GM21717 (cell line): ENCODE results near the gene GLI1.
A peak's percentile ranks its signal among the peaks of the same experiment; 100 is the strongest.
"Not testable (repeated sequence)": the region's sequence is repeated elsewhere in the genome, so short reads cannot be mapped to it uniquely, and the experiment has no call there.

ENCODE experiments used
- ATAC-seq: cut with Tn5 transposase; IDR thresholded peaks from one replicate; pipeline ENCODE4 v1.9.1; 2021; ENCODE audit warnings: mild to moderate bottlenecking, moderate library complexity; ENCODE audit not compliant: unreplicated experiment

The GLI1 gene

GRCh38 chr12:57441393-57441792, 18.2 kb upstream of the GLI1 start:
- not testable (repeated sequence) for ATAC-seq

- no peak for ATAC-seq
Measured at GRCh38 chr12:57441846-57442427, 17.6 kb upstream of the GLI1 start.

GRCh38 chr12:57444337-57444736, 15.2 kb upstream of the GLI1 start:
- ATAC-seq, result not testable (repeated sequence)

- ATAC-seq, result no peak
Measured at GRCh38 chr12:57444744-57445143, 14.8 kb upstream of the GLI1 start.

- no peak for ATAC-seq
Measured at GRCh38 chr12:57446292-57446960, 13.2 kb upstream of the GLI1 start.

- ATAC-seq, result no peak
Measured at GRCh38 chr12:57448669-57449068, 10.9 kb upstream of the GLI1 start.

- no peak for ATAC-seq
Measured at GRCh38 chr12:57449375-57449774, 10.2 kb upstream of the GLI1 start.

- ATAC-seq, result no peak
Measured at GRCh38 chr12:57450057-57450456, 9.5 kb upstream of the GLI1 start.

GRCh38 chr12:57451233-57451778, 8.3 kb upstream of the GLI1 start:
- no peak for ATAC-seq

- no peak for ATAC-seq
Measured at GRCh38 chr12:57452181-57452936, 7.2 kb upstream of the GLI1 start.

GRCh38 chr12:57452937-57453509, 6.6 kb upstream of the GLI1 start:
- ATAC-seq, result no peak

GRCh38 chr12:57454213-57454565, 5.4 kb upstream of the GLI1 start:
- no peak for ATAC-seq

- no peak for ATAC-seq
Measured at GRCh38 chr12:57454566-57455373, 4.8 kb upstream of the GLI1 start, which contains the start of gene INHBE. TSS of gene INHBE (plus strand) at chr12:57455307. CDS start at chr12:57455537, 230 bp downstream.

GRCh38 chr12:57455374-57456144, 4.0 kb upstream of the GLI1 start:
- ATAC-seq, result no peak

- ATAC-seq, result no peak
Measured at GRCh38 chr12:57456145-57456700, 3.4 kb upstream of the GLI1 start.

- no peak for ATAC-seq
Measured at GRCh38 chr12:57456737-57457490, 2.7 kb upstream of the GLI1 start.

GRCh38 chr12:57458665-57459054, 925 bp upstream of the GLI1 start:
- no peak for ATAC-seq

- ATAC-seq, result peak; percentile 57
Measured at GRCh38 chr12:57459055-57459749, 383 bp upstream of the GLI1 start.
